Mesenteric fat pad (tissue), 1 donor: ENCODE measurements around the gene RAB11FIP3. TPM values are rescaled to one million over a fixed set of nuclear protein-coding genes. Genes with fewer than 3 reads are reported as not detected.
"Not testable (repeated sequence)": the region's sequence is repeated elsewhere in the genome, so short reads cannot be mapped to it uniquely, and the experiment has no call there.

Source experiments
- DNase-seq: peaks from one replicate; pipeline ENCODE4 v3.0.0-alpha.2; 2020; ENCODE audit warnings: low spot score
- long read RNA-seq: library from polyadenylated mRNA; unstranded; transcript quantifications from one replicate; pipeline ENCODE4 v2.0.0, GENCODE V29; 2020
- total RNA-seq: library from RNA; stranded (reverse); fragmentation: NEBNext Ultra II Directional; extraction: Animal tissue kit (Norgen Biotek cat#: 25700); gene quantifications from one replicate; pipeline ENCODE4 v1.2.1, GENCODE V29; 2021
- donor health status: DM: yes; HTN: yes; CAD: no.

Gene RAB11FIP3
- 35.2 TPM for total RNA-seq
- long read RNA-seq, partial matches to known transcripts: 2 of 5 reads
- long read RNA-seq, other reads (novel, unspliced or antisense): 2 of 5 reads

GRCh38 chr16:425082-425718 lies at the start of gene RAB11FIP3:
TSS of gene RAB11FIP3 (plus strand) at chr16:425649. CDS start at chr16:426007, 358 bp downstream.
- peak; percentile 94 for DNase-seq

DNA sequence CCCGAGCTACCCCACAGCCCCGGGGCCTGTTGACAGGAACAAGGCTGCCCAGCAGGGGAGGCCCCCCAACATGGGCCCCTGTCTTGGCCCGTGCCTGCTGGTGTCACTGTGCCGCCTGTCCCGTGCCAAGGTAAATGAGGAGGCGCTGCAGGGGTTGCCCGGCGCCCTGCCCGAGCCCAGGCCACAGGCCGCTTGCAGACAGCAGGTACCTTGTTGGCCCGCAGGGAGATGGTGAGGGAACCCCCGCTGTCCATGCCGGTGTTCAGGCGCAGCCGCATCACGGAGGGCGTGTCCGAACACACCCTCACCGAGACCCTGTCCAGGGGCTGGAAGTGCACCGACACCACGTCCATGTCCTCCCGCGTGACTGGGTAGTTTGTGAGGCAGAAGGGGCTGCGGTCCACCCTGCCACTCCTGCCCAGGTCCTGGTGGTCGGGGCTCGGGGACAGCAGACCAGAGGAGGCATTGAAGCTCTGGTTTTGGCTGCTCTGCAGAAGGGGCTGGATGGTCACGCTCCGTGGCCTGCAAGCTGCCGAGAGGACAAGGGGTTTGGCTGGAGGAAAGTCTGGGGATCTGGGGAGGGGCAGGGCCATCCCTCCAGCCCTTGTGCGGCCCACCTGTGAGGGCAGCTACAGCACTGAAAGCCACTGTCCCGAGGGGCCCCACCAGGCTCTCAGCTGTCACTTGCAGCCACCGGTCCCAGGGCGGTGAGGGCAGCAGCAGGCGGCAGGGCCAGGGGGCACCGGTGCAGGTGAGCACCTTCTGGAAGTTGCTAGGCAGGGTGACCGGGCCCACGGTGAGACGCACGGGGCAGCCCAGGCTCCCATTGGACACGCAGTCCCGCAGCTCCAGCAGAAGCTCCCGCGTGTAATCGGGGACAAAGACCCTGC lies 49.3 kb upstream of the RAB11FIP3 start:
- no peak for DNase-seq

- DNase-seq: no peak
These were observed 48.5 kb upstream of the RAB11FIP3 start for GRCh38 chr16:376817-377418.

DNA sequence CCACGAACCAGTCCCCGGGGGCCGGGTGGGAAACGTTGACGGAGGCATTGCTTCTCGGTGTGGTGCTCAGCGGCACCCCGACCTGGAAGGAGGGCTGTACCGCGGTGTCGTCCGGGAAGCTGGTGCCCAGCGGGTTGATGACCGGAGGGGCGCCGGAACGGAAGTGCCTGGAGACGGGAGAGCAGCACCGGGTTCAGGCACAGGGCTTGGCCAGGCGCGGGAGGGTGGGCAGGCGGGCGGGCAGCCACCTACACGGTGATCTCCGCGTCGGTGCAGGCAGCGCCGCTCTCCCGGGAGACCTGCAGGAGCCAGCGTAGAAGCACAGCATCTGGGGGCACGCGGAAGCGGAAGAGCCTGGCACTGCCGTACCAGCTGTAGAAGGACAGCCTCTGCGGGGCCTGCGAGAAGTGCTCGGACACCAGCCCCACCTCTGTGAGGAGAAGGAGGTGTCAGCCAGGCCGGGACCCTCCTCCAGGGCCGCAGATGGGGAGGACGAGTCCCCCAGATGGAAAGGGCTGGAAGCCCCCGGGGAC lies 48.0 kb upstream of the RAB11FIP3 start:
- DNase-seq: no peak

GRCh38 chr16:378113-378820 lies 47.2 kb upstream of the RAB11FIP3 start:
- not testable (repeated sequence) for DNase-seq

DNA sequence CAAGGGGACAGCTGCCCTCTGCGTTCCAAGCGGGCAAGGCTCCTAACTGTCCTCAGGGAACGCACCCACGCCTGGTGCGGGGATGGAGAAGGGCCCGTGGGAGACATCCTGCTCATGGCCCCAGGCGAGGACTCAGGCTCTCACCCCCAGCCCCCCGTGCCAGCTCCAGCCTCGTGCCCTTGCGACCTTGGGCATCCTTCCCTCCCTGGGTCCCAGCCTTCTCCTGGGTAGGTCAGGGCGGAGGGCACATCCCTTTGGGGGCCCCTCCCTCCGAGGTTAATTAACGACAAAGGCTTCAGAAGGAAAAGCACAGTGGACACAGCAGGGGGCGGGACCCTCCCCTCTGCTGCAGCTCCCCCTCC lies 46.6 kb upstream of the RAB11FIP3 start:
- DNase-seq: no peak

- no peak for DNase-seq
These were observed 46.1 kb upstream of the RAB11FIP3 start for GRCh38 chr16:379183-379960.

GRCh38 chr16:379961-380761 lies 45.3 kb upstream of the RAB11FIP3 start:
- no peak for DNase-seq

- no peak for DNase-seq
These were observed 44.8 kb upstream of the RAB11FIP3 start for GRCh38 chr16:380762-381011.

DNA sequence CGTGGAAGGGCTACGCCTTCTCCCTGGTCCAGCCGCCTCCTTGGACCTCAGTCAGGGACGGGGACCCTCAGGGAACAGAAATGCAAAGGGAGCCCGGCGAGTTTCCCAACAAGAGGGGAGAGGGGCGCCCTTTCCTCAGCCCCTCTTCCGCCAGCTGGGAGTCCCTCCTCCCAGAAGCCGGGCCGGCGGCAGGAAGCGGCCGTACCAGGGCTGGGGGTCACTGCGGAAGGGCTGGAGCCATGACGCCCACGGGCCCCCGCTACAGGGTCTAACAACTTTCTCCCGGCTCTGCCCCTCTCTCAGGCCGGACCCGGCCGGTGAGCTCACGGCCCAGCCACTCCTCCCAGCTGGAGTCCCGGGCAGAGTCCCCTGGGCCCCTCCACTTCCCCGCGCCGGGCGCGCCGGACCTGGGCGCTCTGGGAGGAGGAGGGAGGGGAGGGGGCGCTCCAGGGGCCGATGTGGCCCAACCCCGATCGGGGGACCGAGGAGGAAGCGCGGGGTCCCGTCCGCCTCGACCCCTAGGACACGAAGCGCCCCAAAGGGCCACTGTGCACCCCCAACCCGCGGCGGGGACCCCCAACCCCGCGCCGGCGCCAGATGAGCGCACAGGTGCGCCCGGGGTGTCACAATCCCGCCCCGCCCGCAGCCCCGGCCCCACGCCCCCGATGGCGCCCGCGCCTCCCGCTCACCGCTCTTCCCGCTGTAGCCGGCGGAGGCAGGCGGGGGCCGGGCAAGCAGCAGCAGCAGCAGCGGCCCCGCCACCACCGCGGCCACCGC lies 44.2 kb upstream of the RAB11FIP3 start:
- no peak for DNase-seq

DNA sequence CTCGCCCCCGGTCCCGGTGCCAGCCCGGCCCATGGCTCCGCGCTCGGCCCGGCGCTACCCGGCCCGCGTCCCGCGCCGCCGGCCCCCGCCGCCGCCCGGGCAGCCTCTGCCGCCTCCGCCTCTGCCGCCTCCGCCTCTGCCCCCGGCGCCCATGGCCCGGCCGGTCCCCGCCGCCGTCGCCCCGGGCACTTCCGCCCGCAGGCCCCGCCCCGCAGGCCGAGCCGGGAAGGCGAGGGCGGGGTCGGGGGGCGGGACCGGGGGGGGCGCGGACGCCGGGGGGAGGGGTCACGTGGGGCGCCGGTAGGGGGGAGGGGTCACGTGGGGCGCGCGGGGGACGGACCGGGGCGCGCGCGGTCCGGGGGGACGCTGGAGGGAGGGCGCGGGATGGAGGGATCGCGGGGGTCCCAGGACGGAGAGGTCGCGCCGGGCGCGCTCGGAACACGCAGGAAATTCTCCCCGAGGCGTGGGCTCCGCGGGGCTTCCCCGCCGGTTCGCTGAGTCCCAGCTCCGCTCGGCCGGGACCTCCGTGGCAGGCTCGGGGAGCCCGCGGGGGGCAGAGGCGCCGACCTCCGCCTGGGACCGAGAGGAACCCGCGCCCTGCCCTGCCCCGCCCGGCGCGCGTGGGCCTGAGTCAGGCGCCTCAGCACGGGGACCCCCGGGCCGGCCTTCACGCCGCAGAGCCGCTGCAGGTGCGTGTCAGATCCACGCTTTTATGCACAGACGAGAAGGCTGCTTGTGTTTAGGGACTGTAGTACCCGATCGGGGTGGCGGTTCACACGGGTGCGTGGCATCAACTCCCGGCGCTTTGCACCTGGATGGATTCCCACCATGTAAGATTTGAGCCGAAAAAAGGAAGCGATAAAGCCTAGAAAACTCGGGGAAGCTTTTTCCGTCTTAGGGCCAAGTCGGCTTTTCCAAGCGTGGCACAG lies 43.4 kb upstream of the RAB11FIP3 start, which contains the start of gene PGAP6:
PGAP6 (minus strand) TSS at position 190 of the 929 bp plus-strand sequence; CDS start at position 33, 157 bp downstream.
- no peak for DNase-seq

- no peak for DNase-seq
These were observed 42.0 kb upstream of the RAB11FIP3 start for GRCh38 chr16:383326-384051.

GRCh38 chr16:386641-387156 lies 38.8 kb upstream of the RAB11FIP3 start:
- DNase-seq: no peak

GRCh38 chr16:387761-388666 lies 37.4 kb upstream of the RAB11FIP3 start:
- DNase-seq: not testable (repeated sequence)

- DNase-seq: no peak
These were observed 36.1 kb upstream of the RAB11FIP3 start for GRCh38 chr16:389352-389751.

GRCh38 chr16:391885-392335 lies 33.5 kb upstream of the RAB11FIP3 start:
- DNase-seq: no peak
